Measurements from ENCODE around the gene PRDM7. TPM values are rescaled to one million over a fixed set of nuclear protein-coding genes. Genes with fewer than 3 reads are reported as not detected.
A peak's percentile ranks its signal among the peaks of the same experiment; 100 is the strongest.

PRDM7 gene
- total RNA-seq, 1 donor from 2014 or later = not detected

- H3K4me3 Mint-ChIP-seq = peak overlapping the region; percentile 76
- H3K9me3 Mint-ChIP-seq = no peaks in the 10 kb centered on the region
- H3K27ac Mint-ChIP-seq (ENCODE audit: unreplicated experiment) = no peak overlapping the region
- no peaks in the 10 kb centered on the region for H3K36me3 Mint-ChIP-seq (ENCODE audit: low read depth)
- peak; percentile 55 for TF ChIP-seq CTCF (conservative IDR thresholded peaks at IDR 0.05)
- no peak for DNase-seq (ENCODE audit: low read depth, low spot score)
- H3K27me3 Mint-ChIP-seq (ENCODE audit: low read depth) = peaks cover 48% of the 10 kb centered on the region
- peaks cover 22% of the 10 kb centered on the region for H3K4me1 Mint-ChIP-seq
These were observed 57.4 kb downstream of the PRDM7 start for GRCh38 chr16:90019543-90020259.

GRCh38 chr16:90018652-90019542 is 58.2 kb downstream of the PRDM7 start, which contains the start of gene DBNDD1:
DBNDD1 (minus strand) TSS chr16:90019456; CDS start chr16:90019341, 115 bp downstream.
- no peak for DNase-seq (ENCODE audit: low read depth, low spot score)
- H3K4me1 Mint-ChIP-seq = peaks cover 22% of the 10 kb centered on the region
- no peaks in the 10 kb centered on the region for H3K36me3 Mint-ChIP-seq (ENCODE audit: low read depth)
- H3K27me3 Mint-ChIP-seq (ENCODE audit: low read depth) = peaks cover 46% of the 10 kb centered on the region
- no peak for TF ChIP-seq CTCF (conservative IDR thresholded peaks at IDR 0.05)
- H3K9me3 Mint-ChIP-seq = no peaks in the 10 kb centered on the region
- H3K4me3 Mint-ChIP-seq = peak within 1 kb of the TSS; percentile 82
- H3K27ac Mint-ChIP-seq (ENCODE audit: unreplicated experiment) = no peak within 1 kb of the TSS

GRCh38 chr16:90018297-90018651 is 58.9 kb downstream of the PRDM7 start:
- Mint-ChIP-seq H3K4me1 (peaks cover 22% of the 10 kb centered on the region), H3K27me3 (ENCODE audit: low read depth) (peaks cover 46% of the 10 kb centered on the region), H3K36me3 (ENCODE audit: low read depth) (no peaks in the 10 kb centered on the region), H3K9me3 (no peaks in the 10 kb centered on the region), H3K27ac (ENCODE audit: unreplicated experiment) (no peak overlapping the region), H3K4me3 (peak overlapping the region; percentile 82)
- DNase-seq (ENCODE audit: low read depth, low spot score) = no peak
- no peak for TF ChIP-seq CTCF (conservative IDR thresholded peaks at IDR 0.05)

GRCh38 chr16:90016339-90016950 is 60.7 kb downstream of the PRDM7 start:
- no peaks in the 10 kb centered on the region for H3K9me3 Mint-ChIP-seq
- H3K27me3 Mint-ChIP-seq (ENCODE audit: low read depth) = peaks cover 43% of the 10 kb centered on the region
- H3K4me1 Mint-ChIP-seq = peaks cover 17% of the 10 kb centered on the region

More at GRCh38 chr16:90016339-90016950, 60.7 kb downstream of the PRDM7 start:
- DNase-seq (ENCODE audit: low read depth, low spot score) = no peak
- no peak for TF ChIP-seq CTCF (conservative IDR thresholded peaks at IDR 0.05)
- Mint-ChIP-seq H3K36me3 (ENCODE audit: low read depth) (no peaks in the 10 kb centered on the region), H3K4me3 (no peak overlapping the region), H3K27ac (ENCODE audit: unreplicated experiment) (no peak overlapping the region)
